ENCODE results near the gene VSIG2. TPM values are rescaled to one million over a fixed set of nuclear protein-coding genes. Genes with fewer than 3 reads are reported as not detected.

Gene VSIG2
- total and polyA plus RNA-seq, 9 donors, result 0.30 to 27.1 (median 1.2) TPM; not detected in 1

- peak overlapping the region; percentile 92 to 99 for H3K27ac ChIP-seq
- peak in 4 of 5 donors; percentile 16 to 49 (median 33) for DNase-seq
- peaks cover 8% of the 10 kb centered on the region for H3K4me1 ChIP-seq (ENCODE audit: insufficient read depth)
- H3K9me3 ChIP-seq, result no peaks in the 10 kb centered on the region
- H3K27me3 ChIP-seq, result no peaks in the 10 kb centered on the region
- H3K36me3 ChIP-seq, result no peaks in the 10 kb centered on the region
- intact Hi-C loops (cut with DNase I), result no loop called here
- TF ChIP-seq EP300 (IDR thresholded peaks at IDR 0.05) (no peak), POLR2A (IDR thresholded peaks at IDR 0.05) (no peak), CTCF (IDR thresholded peaks at IDR 0.05) (no peak)
- H3K4me3 ChIP-seq, result peak overlapping the region; percentile 98
- 0 to 2% (median 0%) methylated on average over 64 to 83 of the region's 83 CpGs for WGBS, 3 donors
Observed at GRCh38 chr11:124799348-124800225, 47.5 kb upstream of the VSIG2 start.

DNA sequence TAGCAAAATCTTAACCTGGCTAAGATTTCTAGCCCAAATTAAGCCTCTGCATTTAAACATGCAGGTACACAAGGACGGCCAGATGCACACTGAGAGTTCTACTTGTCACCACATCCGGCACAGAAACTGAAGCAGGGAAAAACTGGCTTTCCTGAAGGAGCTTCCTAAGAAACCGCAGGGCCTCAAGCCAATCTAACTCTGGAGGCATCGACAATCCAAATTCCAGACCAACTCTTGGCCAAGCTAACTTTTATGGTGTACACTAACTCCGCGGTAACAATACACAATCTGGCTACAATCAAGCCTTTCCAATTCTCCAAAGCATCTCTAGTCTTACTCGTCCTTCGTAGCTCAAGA is 46.9 kb upstream of the VSIG2 start:
- WGBS, 3 donors, result 0 to 1% (median 1%) methylated on average over 8 of the region's 8 CpGs
- Histone ChIP-seq H3K27me3 (no peaks in the 10 kb centered on the region), H3K4me1 (ENCODE audit: insufficient read depth) (peaks cover 8% of the 10 kb centered on the region), H3K4me3 (peak overlapping the region; percentile 98), H3K27ac (no peak overlapping the region), H3K9me3 (no peaks in the 10 kb centered on the region), H3K36me3 (no peaks in the 10 kb centered on the region)
- intact Hi-C loops (cut with DNase I), result no loop called here
- TF ChIP-seq EP300 (IDR thresholded peaks at IDR 0.05) (no peak), CTCF (IDR thresholded peaks at IDR 0.05) (no peak), POLR2A (IDR thresholded peaks at IDR 0.05) (no peak)
- no peak for DNase-seq

- 88 to 93% (median 92%) methylated on average over 3 of the region's 3 CpGs for WGBS, 3 donors
- H3K36me3 ChIP-seq, result no peaks in the 10 kb centered on the region
- no peak overlapping the region for H3K27ac ChIP-seq
- no peak for DNase-seq
- no peak for TF ChIP-seq CTCF (IDR thresholded peaks at IDR 0.05)
- peaks cover 7% of the 10 kb centered on the region for H3K4me1 ChIP-seq (ENCODE audit: insufficient read depth)
- intact Hi-C loops (cut with DNase I), result no loop called here
- no peak overlapping the region for H3K4me3 ChIP-seq
- H3K9me3 ChIP-seq, result no peaks in the 10 kb centered on the region
- H3K27me3 ChIP-seq, result no peaks in the 10 kb centered on the region
Observed at GRCh38 chr11:124796312-124796711, 44.3 kb upstream of the VSIG2 start.

DNA sequence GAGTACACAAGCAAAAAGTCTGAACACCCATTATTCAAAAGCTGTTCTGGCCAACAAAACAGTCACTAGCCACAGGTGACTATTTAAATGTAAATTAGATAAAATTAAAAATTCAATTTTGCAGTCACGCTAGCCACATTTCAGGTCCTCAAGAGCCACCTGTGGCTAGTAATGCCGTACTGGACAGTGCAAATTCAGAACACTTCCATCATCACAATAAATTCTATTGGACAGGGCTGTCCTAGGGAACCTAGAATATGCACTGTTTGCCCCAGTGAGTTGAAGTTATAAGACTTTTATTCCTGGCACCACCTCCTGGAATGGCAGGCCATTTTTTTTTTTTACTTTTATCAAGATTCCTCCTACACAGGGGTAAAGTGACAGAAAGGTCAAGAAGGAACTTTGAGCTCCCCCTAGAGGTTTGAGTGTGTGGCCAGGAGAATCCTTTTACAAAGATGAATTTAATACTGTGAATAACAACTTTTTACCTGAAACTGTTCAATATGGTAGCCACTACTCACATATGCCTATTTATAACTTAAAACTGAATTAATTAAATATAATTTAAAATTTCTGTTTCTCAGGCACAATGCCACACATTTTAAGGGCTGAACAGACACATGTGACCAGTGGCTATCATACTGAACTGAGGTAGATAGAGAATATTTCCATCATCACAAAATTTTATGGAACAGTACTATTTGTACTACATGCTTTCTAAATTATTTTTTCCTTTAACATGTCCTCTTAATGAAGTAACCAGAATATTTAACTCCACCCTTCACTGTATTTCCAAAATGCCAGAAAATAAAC is 41.6 kb upstream of the VSIG2 start:
- Histone ChIP-seq H3K4me3 (no peak overlapping the region), H3K27me3 (no peaks in the 10 kb centered on the region), H3K9me3 (no peaks in the 10 kb centered on the region), H3K27ac (no peak overlapping the region), H3K4me1 (ENCODE audit: insufficient read depth) (peaks cover 3% of the 10 kb centered on the region), H3K36me3 (no peaks in the 10 kb centered on the region)
- no peak for DNase-seq
- TF ChIP-seq CTCF (IDR thresholded peaks at IDR 0.05) (peak in 1 of 3 donors; percentile 10), POLR2A (IDR thresholded peaks at IDR 0.05) (no peak)
- intact Hi-C loops (cut with DNase I), result no loop called here
- WGBS, 3 donors, result 87 to 90% (median 89%) methylated on average over 2 of the region's 2 CpGs
